Measurements from ENCODE around the gene ARFGEF2.

GRCh38 chr20:49063279-49063678 lies 141.8 kb downstream of the ARFGEF2 start:
- TF ChIP-seq POLR2A (IDR thresholded peaks at IDR 0.05; ENCODE audit: low read depth, low read length) = no peak
- TF ChIP-seq POLR2AphosphoS5 (IDR thresholded peaks at IDR 0.05; ENCODE audit: low read depth, low read length) = no peak
- TF ChIP-seq TAF1 (IDR thresholded peaks at IDR 0.05; ENCODE audit: borderline replicate concordance, low read depth, low read length) = no peak
